Dedifferentiated amniotic fluid mesenchymal stem cell (primary cell): ENCODE data around the gene RPTOR.
"Not testable (repeated sequence)": the region's sequence is repeated elsewhere in the genome, so short reads cannot be mapped to it uniquely, and the experiment has no call there.

ENCODE experiments used
- DNase-seq: peaks from one replicate; pipeline ENCODE4 v3.0.0-alpha.2; 2016; ENCODE audit errors: extremely low spot score

RPTOR gene

DNA sequence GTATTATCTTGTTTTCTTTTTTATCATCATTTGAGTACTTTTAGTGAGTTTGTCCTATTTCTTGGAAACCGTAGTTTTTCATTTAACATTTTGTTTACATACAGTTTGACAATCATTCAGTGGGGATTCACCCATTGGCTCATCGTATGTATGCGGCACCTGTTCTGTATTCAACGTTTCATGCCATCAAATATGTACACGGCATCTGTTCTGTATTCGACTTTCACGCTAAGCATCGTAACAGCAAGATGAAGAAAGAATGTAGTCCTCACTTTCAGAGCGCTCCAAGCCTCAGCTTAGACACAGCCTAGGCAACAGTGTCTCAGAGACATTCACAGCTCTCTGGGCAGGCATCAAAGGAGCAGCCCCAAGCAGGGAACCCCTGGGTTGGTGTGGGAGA, 269.9 kb downstream of the RPTOR start:
- no peak for DNase-seq

DNA sequence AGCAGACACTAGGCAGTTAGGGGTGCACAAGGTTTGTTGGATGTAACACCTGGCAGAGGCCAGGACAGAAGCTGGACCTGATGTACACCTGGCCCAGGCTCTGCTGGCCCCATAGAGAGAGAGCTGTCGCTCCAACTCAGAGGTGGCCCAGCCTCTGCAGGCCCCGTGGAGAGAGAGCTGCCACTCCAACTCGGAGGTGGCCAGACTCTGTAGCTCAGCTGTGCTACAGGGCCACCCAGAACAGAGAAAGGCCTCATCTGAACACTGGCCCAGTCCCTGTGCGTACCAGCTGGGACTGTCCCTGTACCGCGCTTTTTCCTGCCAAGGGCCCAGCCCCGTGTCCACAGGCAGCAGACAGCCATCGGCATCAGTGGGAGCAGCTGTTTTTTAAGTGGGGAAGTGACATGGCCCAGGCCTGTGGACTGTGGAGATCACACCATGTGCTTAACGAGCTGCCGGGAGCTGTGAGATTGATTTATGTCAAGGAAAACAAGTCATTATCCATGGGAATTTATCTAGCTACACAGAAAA, 270.6 kb downstream of the RPTOR start:
- DNase-seq, result no peak

DNA sequence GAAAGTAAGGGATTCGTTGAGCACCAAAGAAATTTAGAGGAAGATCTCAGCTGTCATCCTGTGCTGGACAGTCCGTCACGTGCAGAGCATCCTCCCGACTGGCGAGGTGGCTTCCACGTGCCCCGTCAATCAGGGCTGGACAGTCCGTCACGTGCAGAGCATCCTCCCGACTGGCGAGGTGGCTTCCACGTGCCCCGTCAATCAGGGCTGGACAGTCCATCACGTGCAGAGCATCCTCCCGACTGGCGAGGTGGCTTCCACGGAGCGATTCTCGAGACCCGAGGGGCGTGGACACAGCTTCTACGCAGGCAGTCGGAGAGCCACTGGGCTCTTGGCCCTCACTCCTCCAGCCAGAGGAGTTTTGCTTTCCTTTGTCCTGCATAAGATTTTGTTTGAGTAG, 271.1 kb downstream of the RPTOR start:
- not testable (repeated sequence) for DNase-seq

DNA sequence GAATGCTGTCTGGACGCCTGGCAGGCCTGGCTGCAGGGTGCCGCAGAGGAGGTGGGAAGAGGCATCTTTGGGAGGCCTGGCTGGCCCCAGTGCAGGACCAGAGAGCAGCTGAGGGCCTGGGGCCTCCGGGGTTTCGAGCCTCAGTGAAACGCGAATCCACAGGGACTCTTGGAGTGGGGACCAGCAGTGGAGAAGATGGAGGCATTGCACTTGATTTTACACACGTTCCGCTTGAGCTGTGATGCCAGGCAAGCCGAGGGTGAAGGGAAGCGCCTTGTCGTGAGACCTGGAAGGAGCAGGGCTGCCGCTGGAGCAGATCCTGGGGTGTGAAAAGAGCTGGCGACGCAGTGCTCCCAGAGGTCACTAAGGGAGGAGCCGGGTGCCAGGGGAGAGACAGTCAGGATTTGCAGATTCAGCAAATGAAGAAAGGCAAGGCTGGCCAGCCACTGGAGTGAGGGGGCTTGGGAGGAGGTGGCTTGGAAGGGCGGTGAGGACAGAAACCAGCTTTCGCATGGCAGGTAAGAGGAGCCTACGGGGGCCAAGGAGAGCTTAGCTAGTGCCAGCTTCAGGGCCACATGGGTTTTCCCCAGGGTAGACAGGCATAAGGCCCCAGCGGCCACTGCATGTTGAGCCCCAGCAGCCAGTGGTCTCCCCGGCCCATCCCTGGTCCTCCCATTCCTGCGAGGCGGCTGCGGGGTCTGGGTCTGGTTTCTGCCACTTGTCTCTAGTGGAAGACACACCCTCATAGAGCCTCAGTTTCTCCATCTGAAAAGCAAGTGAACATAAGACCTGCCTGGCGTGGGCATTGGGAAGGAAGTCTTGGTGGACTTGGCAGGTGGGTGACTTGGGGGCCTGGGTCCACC, 271.8 kb downstream of the RPTOR start:
- no peak for DNase-seq

DNA sequence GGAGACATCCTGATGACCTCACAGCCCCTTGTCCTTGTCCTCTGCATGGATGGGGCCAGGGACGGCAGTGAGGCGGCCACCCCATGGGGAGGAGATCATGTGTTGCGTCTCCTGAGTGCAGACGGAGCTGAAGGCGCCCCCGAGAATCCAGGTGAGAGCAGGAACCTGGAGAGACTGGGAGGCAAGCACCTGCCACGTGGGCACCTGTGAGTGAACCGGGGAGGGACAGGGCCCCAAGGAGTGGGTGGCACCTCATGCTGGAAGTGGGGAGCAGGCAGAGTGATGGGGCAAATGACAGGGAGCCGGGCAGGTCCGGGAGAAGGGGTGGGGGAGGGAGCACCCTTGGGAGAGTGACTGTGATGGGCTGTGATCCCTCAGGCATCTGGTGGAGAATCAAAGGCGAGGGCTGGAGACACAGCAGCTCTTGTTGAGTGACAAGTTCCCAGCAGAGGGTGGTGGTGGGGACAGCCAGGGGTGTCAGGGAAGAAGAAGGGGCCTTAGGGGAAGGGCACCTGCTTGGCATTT, 272.7 kb downstream of the RPTOR start:
- no peak for DNase-seq

DNA sequence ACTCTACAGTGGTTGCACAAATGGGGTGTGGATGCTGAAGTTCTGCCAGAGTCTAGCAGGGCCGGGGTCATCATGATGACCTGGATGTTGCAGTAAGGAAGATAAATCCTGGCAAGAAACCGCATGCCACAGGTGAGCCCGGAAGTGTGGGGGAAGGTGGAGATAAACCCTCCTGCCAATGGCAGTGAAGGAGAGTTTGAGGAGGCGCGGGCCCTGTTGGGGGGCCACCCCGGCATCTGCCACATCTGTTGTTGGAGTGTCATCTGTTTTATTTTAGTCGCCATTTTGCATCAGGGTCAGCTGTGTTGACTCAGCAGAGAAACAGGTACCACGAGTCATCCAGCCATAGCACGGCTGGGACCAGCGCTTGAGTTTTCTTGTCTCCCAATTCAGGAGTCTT, 273.2 kb downstream of the RPTOR start:
- DNase-seq, result no peak

DNA sequence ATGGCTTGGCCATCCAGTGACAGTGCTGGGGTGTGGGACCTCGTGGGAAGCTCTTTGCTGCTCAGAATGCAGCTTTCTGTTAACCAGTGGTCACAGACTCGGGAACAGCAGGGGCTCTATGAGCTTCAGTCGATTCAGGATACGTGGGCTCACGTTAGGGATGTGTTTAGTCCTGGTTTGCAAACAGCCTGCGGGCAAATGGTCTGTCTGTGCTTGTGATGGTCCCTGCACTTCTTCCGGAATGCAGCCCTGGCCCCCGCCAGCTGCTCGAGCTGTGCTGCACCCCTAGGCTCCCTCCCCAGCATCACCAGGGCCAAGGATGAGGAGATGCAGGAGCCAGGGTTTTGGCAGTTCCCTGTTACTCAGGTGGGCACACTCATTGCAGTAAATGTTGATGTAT, 274.2 kb downstream of the RPTOR start:
- DNase-seq, result no peak

DNA sequence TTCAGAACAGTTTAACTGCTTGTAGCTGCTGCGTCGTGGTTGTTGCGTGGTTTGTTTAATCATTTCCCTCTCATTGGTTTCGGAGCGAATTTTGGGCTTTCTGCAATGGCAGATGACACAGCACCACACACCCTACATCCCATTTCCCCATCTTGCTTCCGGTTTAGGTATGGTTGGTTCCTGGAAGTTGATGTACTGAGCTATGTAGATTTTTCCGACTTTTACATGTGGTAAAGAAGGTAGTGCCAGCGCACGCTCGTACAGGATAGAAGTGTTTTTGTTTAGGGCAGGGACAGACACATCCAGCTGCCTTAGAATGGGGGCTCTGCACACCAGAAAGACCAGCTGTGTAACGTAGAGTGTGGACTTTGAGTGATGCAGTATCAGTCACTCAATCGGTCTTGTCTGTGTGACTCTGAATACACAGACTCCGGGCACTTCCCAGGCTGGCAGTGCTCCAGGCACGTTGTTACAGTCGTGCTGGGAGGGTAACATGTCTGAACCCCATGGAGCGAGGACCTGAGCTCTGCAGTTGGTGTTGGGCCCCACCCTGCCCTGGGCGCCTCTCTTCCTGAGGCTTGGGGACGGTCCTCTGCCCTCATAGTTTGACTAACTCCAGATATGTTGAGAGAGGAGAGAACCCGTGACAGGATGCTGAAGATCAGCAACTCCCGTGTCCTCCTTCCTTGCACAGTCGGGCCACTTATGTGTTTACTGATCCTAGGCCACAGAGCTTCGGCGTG, 275.0 kb downstream of the RPTOR start:
- DNase-seq, result no peak

DNA sequence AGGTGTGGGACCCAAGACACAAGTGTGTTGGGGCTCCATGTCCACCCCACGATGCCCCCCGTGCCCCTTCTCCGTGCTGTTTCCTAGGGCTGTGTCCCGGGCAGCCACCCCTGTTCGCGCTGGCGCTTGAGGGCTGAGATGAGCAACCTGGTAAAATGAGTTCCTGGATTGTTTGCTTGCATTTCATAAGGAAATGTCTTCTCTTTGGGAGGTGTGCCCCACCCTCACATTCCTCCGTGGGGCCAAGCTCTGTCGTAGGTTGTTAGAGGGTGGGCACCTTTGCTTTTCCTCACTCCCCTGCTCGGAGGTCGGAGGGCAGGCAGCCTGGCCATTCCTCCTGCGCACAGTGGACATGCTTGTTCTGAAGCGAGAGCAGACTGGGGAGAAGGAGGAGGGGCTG, 275.7 kb downstream of the RPTOR start:
- DNase-seq, result no peak

DNA sequence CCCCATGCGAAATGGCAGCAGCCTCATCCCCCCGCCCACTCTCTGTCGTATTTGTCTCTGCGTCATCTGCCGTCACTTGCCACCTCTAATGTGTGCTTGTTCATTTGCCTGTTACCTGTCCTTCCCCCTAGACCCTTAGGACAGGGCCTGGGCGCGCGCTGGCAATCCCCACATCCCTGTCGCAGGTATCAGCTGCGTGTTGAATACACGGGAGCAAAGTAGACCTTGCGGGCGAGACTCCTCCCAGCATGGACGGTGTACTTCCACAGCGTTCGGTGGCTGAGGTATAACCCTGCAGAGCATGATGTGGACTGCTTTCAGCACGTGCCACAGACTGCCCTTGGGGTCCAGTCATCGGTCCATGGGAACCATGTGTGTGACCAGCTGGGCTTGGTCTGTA, 276.9 kb downstream of the RPTOR start:
- no peak for DNase-seq

DNA sequence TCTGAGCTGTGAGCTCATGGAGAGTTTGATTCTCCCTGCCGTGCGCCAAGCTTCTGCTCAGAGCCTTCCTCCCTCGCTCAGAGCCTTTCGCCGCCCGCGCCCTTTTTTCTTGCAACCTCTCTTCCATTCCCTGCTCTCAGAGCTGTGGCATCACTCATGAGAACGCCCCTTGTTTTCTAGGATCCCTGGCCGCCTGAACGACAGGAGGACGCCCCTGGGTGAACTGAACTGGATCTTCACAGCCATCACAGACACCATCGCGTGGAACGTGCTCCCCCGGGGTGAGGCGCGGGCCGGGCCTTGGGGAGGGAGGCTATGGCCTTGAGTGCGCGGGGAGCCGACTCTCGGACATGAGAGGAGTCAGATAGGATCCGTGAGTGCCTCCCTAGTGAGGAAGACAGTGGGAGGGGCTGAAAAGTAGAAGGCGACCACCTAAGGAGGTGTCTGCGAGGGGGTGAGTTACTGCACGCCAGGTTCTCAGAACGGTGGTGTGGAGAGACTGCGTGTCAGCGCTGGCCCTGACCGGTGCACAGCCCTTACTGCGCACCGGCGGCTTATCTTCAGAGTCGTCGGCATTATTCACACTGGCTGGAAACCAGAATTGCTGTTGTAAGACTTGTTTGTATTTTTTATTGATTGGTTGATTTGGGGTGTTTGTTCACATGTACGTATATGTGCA, 277.5 kb downstream of the RPTOR start:
- DNase-seq, result no peak

DNA sequence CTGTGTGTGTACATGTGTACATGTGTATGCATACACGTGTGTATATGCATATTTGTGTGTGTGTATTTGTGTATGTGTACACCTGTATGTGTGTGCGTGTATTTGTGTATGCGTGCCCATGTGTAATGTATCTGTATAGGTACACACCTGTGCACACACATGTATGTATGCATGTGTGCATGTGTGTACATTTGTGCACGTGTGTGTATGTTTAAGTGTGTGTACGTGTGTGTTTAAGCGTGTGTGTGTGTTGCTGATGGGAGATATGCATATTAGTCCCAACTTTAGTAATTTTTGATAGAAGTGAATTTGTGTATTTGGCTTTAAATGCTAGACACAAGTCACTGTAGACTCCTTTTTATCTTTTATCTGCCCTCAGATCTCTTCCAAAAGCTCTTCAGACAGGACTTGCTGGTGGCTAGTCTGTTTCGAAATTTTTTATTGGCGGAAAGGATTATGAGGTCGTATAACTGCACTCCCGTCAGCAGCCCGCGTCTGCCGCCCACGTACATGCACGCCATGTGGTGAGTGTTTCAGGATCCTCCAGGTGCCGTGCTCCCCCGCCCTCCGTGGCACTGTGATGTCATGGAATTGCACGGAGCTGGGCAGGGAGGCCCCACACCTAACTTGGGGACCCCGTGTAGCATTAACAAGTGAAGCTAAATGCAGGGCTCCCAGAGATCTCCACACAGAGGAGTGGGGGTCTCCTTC, 278.2 kb downstream of the RPTOR start:
- DNase-seq, result no peak

DNA sequence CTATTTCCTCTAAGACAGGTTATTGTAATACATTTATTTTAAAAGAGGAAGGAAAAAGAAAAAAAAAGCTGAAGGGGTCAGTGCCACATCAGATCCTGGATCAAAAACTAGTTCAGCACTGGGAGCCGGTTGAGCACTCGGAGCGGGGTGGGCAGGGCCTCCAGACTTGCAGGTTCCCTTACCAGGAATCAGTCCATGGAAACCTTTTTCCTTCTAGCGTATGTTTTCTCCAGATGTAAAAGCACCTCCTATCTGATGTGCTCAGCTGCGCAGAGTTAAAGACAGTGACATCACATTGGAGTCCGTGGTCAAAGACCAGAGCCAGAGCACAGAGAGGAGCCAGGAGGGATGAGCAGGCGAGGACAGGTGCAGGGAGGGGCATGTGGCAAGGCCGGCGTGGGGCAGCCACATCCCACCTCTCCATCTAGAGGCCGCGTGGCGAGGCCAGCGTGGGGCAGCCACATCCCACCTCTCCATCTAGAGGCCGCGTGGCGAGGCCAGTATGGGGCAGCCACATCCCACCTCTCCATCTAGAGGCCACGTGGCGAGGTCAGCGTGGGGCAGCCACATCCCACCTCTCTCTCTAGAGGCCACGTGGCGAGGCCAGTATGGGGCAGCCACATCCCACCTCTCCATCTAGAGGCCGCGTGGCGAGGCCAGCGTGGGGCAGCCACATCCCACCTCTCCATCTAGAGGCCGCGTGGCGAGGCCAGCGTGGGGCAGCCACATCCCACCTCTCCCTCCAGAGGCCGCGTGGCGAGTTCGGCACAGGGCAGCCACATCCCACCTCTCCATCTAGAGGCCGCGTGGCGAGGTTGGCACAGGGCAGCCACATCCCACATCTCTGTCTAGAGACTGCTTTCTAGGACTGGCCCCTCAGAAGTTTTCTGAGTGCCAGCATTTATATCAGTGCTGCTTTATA, 280.2 kb downstream of the RPTOR start:
- DNase-seq, result no peak

DNA sequence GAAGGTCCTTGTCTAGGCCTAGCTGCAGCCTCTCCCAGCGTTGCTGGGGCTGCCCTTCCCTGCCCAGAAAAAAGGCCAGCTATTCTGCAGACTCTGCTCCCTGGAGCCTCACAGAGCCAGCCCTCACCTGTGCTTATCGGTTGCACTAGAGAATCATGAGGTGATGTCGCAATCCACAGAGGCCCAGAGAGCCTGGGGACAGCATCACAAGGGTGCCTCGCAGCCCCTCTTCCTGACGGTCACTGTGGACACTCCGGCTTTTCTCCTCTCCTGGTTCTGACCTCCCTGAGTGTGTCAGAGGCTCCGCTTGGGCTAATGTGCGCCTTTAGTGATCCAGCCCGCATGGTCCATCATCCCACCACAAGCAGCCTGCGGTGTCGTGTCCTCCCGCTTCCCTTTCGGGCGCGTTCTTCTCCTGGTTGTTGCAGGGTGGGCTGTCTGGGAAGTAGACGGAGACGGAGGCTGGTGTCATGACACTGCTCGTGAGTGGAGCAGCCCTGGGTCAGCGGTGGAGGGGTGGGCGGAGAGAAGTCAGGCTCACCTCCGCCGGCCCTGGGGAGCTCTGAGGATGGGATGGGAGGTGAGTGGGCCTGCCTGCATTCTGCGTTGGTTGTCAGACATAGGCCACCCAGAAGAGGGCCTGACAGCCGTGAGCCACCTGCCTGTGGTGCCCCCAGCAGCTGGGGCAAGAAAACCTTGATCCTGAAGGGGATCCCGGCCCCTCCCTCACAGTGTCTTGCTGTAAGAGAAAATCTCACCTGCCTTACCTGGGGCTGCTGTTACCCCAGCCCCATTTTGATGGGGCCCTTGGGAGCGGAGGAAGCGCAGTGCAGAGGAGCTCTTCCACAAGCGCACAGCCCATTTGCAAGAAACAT, 281.1 kb downstream of the RPTOR start:
- DNase-seq, result no peak

DNA sequence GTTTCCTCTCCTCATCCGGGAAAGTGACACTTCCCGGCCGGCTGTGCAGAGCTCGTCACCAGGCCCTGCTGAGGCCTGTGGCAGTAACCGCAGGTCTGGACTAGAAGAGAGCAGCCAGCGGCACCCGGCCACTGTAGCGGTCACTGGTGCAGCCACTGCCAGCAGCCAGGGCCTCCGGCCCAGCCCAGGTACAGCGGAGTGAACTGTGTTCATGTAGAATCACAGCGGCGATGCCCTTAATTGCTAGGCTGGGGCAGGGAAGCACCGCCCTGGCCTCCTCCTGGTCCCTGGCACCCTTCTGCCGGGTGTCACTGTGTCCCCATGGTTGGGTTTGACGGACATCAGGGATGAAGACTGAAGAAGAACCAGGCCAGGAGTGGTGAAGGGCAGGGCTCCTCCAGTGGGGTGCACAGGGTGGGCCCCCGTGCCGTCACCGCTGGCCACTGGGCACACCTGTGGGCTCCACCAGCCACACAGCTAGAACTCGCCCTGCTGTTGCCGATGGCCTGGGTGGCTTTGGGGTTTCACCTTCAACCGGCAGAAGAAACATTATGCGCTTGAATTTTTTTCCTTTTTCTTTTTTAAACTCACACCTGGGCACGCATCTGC, 281.8 kb downstream of the RPTOR start:
- no peak for DNase-seq

DNA sequence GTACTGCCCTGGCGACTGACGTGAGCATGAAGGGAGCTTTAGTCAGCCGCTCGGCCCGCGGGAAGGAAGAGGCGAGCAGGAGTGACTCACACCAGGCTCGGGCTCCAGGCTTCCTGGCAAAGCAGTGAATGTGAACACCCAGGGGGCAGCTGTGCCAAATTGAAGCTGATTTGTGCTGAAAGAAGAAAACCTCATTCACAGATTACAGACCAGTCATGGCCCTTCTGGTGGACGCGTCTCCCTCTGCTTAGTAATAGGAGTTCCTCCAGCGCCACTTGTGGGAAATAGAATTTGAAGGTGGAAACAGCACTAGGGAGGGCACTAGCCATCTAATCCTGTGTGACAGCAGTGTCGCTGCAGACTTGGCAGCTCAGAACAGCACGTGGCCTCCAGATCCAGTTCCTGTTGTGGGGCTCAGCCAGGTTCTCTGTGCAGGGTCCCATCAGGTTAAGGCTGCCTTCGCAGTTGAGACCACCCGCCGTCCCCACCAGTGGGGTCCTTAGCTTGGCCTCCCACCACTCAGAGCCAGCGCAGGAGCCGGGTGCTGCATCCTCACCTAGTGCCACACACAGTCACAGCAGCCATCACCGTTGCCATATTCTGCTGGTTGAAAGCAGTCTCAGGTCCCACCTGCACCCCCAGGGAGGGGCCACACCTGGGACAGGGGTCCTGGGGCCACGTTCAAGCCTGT, 282.5 kb downstream of the RPTOR start:
- peak; percentile 79 for DNase-seq

DNA sequence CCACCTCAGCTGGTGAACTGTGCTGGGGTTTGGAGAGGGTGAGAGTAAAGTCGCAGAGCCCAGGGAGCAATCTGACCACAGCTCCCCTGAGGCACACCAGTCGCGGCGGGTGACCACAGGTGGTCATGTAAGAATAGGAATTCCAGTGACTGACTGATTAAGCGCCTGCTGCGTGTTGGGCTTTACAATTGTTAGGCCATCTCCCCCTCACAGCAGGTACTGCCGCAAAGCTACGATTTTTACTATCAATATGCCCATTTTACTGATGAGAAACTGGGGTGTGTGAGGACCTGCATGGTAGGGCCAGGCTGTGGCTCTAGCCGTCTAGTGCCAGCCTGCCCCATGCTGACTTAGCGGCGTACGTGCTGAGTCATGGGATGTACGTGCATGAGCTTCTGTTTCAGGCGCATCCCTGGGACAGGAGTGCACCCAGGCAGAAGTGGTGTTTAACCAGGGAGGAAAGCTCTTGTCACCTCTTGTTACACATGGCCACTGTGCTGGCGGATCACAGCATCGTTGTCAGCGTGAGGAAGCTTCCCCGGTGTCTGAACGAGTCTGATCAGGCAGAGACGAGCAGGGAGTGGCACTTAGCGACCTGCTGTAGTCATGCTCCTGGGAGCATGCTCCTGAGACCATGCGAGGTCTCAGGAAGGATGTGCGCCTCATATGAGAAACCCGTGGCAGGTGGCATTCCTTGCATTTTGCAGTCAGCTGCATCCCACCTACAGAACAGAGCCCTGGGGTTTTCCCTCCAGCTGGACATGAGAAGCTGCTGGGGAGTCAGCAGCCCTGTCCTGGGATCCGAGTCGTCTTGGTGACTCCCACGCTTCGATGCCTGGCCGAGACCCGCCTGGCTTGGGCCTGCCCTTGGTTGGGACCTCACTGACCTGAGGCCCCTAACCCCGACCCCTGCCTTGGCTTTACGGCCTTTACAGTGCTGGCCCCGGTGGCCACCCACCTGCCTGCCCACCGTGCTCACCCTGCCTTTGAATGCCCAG, 283.3 kb downstream of the RPTOR start:
- no peak for DNase-seq
